H9 (cell line): Measurements from ENCODE around the gene FAM53A. TPM values are rescaled to one million over a fixed set of nuclear protein-coding genes. Genes with fewer than 3 reads are reported as not detected.

ENCODE experiments used
- DNase-seq: peaks from one replicate; pipeline ENCODE4 v3.0.0-alpha.2; 2017
- H2AFZ ChIP-seq: one replicate; pipeline ENCODE4 v1.6.1; 2013; ENCODE audit warnings: mild to moderate bottlenecking, low read length, control low read depth, moderate library complexity
- H2AK5ac ChIP-seq: 2 replicates; pipeline ENCODE4 v1.6.1; 2013; ENCODE audit warnings: low read length, control low read depth, mixed read lengths; ENCODE audit not compliant: insufficient read length
- H2BK120ac ChIP-seq: one replicate; pipeline ENCODE4 v1.6.1; 2013; ENCODE audit warnings: low read depth, mild to moderate bottlenecking, low read length, control low read depth, inconsistent platforms; ENCODE audit not compliant: poor library complexity, severe bottlenecking
- H2BK12ac ChIP-seq: 2 replicates; pipeline ENCODE4 v1.6.1; 2013; ENCODE audit warnings: low read length, control low read depth, mixed read lengths, low read depth; ENCODE audit not compliant: insufficient read length
- H2BK15ac ChIP-seq: 2 replicates; pipeline ENCODE4 v1.6.1; 2013; ENCODE audit warnings: low read depth, low read length, control low read depth
- H2BK20ac ChIP-seq: one replicate; pipeline ENCODE4 v1.6.1; 2013; ENCODE audit warnings: low read depth, mild to moderate bottlenecking, low read length, control low read depth, inconsistent platforms; ENCODE audit not compliant: poor library complexity, severe bottlenecking
- H2BK5ac ChIP-seq: 2 replicates; pipeline ENCODE4 v1.6.1; 2013; ENCODE audit warnings: low read length, control low read depth, mixed read lengths; ENCODE audit not compliant: insufficient read length
- H3K14ac ChIP-seq: 2 replicates; pipeline ENCODE4 v1.6.1; 2013; ENCODE audit warnings: low read length, control low read depth; ENCODE audit not compliant: insufficient read depth
- H3K18ac ChIP-seq: 2 replicates; pipeline ENCODE4 v1.6.1; 2013; ENCODE audit warnings: low read depth, mild to moderate bottlenecking, mixed read lengths, low read length, control low read depth; ENCODE audit not compliant: insufficient read length
- H3K23ac ChIP-seq: 2 replicates; pipeline ENCODE4 v1.6.1; 2013; ENCODE audit warnings: low read length, control low read depth, mixed read lengths, low read depth; ENCODE audit not compliant: insufficient read length
- H3K23me2 ChIP-seq: 2 replicates; pipeline ENCODE4 v1.6.1; 2013; ENCODE audit warnings: low read depth, mild to moderate bottlenecking, mixed read lengths, low read length, control low read depth; ENCODE audit not compliant: insufficient read length, poor library complexity, severe bottlenecking
- H3K27ac ChIP-seq: 2 replicates; pipeline ENCODE4 v1.5.1; 2013; ENCODE audit warnings: low read length, control low read depth, mixed read lengths, low read depth; ENCODE audit not compliant: insufficient read length
- H3K27me3 ChIP-seq: 2 replicates; pipeline ENCODE4 v1.6.1; 2013; ENCODE audit warnings: low read length, control low read depth, inconsistent platforms; ENCODE audit not compliant: insufficient read depth
- H3K4ac ChIP-seq: 2 replicates; pipeline ENCODE4 v1.6.1; 2013; ENCODE audit warnings: low read depth, mild to moderate bottlenecking, control low read depth, inconsistent platforms, low read length, moderate library complexity
- H3K4me1 ChIP-seq: 2 replicates; pipeline ENCODE4 v1.6.1; 2013; ENCODE audit warnings: low read length, control low read depth, inconsistent platforms; ENCODE audit not compliant: insufficient read depth
- H3K4me2 ChIP-seq: 2 replicates; pipeline ENCODE4 v1.6.1; 2013; ENCODE audit warnings: low read length, control low read depth, mixed read lengths; ENCODE audit not compliant: insufficient read length, insufficient read depth
- H3K56ac ChIP-seq: 2 replicates; pipeline ENCODE4 v1.6.1; 2013; ENCODE audit warnings: low read depth, mild to moderate bottlenecking, mixed read lengths, low read length, control low read depth; ENCODE audit not compliant: insufficient read length
- H3K79me1 ChIP-seq: 2 replicates; pipeline ENCODE4 v1.6.1; 2013; ENCODE audit warnings: low read depth, mild to moderate bottlenecking, moderate library complexity, low read length, control low read depth, inconsistent platforms; ENCODE audit not compliant: insufficient read depth, poor library complexity, severe bottlenecking
- H3K79me2 ChIP-seq: 2 replicates; pipeline ENCODE4 v1.6.1; 2013; ENCODE audit warnings: low read length, control low read depth, inconsistent platforms; ENCODE audit not compliant: insufficient read depth
- H3K9ac ChIP-seq: 2 replicates; pipeline ENCODE4 v1.6.1; 2013; ENCODE audit warnings: low read length, control low read depth, mixed read lengths; ENCODE audit not compliant: insufficient read length; ENCODE audit errors: extremely low read depth
- H3K9me3 ChIP-seq: one replicate; pipeline ENCODE4 v1.6.1; 2013; ENCODE audit warnings: low read depth, low read length, inconsistent platforms; ENCODE audit not compliant: control insufficient read depth
- H3T11ph ChIP-seq: one replicate; pipeline ENCODE4 v1.6.1; 2013; ENCODE audit warnings: mild to moderate bottlenecking, low read length, control low read depth, inconsistent platforms
- H4K20me1 ChIP-seq: one replicate; pipeline ENCODE4 v1.6.1; 2013; ENCODE audit not compliant: control insufficient read depth, insufficient read length, insufficient read depth
- H4K5ac ChIP-seq: 2 replicates; pipeline ENCODE4 v1.6.1; 2013; ENCODE audit warnings: low read depth, mild to moderate bottlenecking, mixed read lengths, low read length, control low read depth; ENCODE audit not compliant: insufficient read length
- H4K8ac ChIP-seq: replicated peaks from 2 replicates; pipeline ENCODE4 v1.6.1; 2013; ENCODE audit warnings: low read length, control low read depth, mixed read lengths, low read depth; ENCODE audit not compliant: insufficient read length
- H4K91ac ChIP-seq: 2 replicates; pipeline ENCODE4 v1.6.1; 2013; ENCODE audit warnings: low read depth, mild to moderate bottlenecking, moderate library complexity, mixed read lengths, low read length, control low read depth; ENCODE audit not compliant: insufficient read length
- H3K27ac Mint-ChIP-seq, 3 experiments: 2 replicates in 2 of 3; 3 replicates in 1 of 3; pipeline ENCODE4 v1.8.0; 2020 to 2021; ENCODE audit warnings: mixed read lengths in 3 of 3, mild to moderate bottlenecking in 1 of 3, moderate library complexity in 1 of 3
- H3K27me3 Mint-ChIP-seq: 2 replicates; pipeline ENCODE4 v1.8.0; 2021; ENCODE audit warnings: low read depth, mild to moderate bottlenecking, moderate library complexity, mixed read lengths
- H3K36me3 Mint-ChIP-seq, 3 experiments: 2 replicates in 2 of 3; 3 replicates in 1 of 3; pipeline ENCODE4 v1.8.0; 2020 to 2021; ENCODE audit warnings: low read depth in 3 of 3, mixed read lengths in 3 of 3; ENCODE audit not compliant: insufficient read depth in 1 of 3
- H3K4me1 Mint-ChIP-seq, 2 experiments: 2 replicates each; pipeline ENCODE4 v1.8.0; 2020; ENCODE audit warnings: mixed read lengths in 2 of 2
- H3K4me3 Mint-ChIP-seq, 2 experiments: 2 replicates in 1 of 2; 3 replicates in 1 of 2; pipeline ENCODE4 v1.8.0; 2020 to 2021; ENCODE audit warnings: mild to moderate bottlenecking in 2 of 2, mixed read lengths in 2 of 2, moderate library complexity in 1 of 2
- H3K9me3 Mint-ChIP-seq, 2 experiments: 2 replicates in 1 of 2; 3 replicates in 1 of 2; pipeline ENCODE4 v1.8.0; 2020; ENCODE audit warnings: mild to moderate bottlenecking in 2 of 2, mixed read lengths in 2 of 2, moderate library complexity in 1 of 2
- CTCF ChIP-seq: fragments of 200-600 bp; sonication (generic); conservative IDR thresholded peaks from 3 replicates; pipeline ENCODE4 v1.8.0; 2021; ENCODE audit warnings: antibody characterized with exemption, mild to moderate bottlenecking
- WGBS: extraction: QIAGEN DNeasy Blood & Tissue Kit; methylation state at CpG from one replicate; pipeline ENCODE4 v1.1.7; 2013; ENCODE audit warnings: missing lambda C conversion rate, low lambda C conversion rate, mixed read lengths; ENCODE audit not compliant: insufficient read length; ENCODE audit errors: extremely low coverage; 5-methylcytosine and 5-hydroxymethylcytosine counted together
- total RNA-seq: library from RNA; stranded (reverse); gene quantifications from 2 replicates; pipeline ENCODE4 v1.2.1, GENCODE V29; 2021

Gene FAM53A
- total RNA-seq, 1 experiment from 2014 or later = 2.4 TPM

GRCh38 chr4:1668488-1668840, 15.6 kb downstream of the FAM53A start:
- peak; percentile 28 for DNase-seq
- H3K4me2 ChIP-seq = no peak overlapping the region
- WGBS = no CpG with 5 or more reads among the region's 8 CpGs
- H3K27me3 ChIP-seq = no peaks in the 10 kb centered on the region
- H2AK5ac ChIP-seq = no peak overlapping the region
- H2AFZ ChIP-seq = no peak overlapping the region
- Mint-ChIP-seq H3K36me3 (0 out of 7 replicates have a peak, but pooled peaks cover 0 to 2% (median 0%) of the 10 kb centered on the region in 3 experiments), H3K27me3 (no peaks in the 10 kb centered on the region; the same call in none of the 2 replicates), H3K4me3 (no peak overlapping the region), H3K9me3 (no peaks in the 10 kb centered on the region), H3K27ac (no peak overlapping the region), H3K4me1 (peaks cover 7 to 11% of the 10 kb centered on the region in 2 experiments)
- H4K8ac ChIP-seq = no peak overlapping the region
- H2BK5ac ChIP-seq = no peak overlapping the region
- H3K4me1 ChIP-seq = no peaks in the 10 kb centered on the region
- H2BK12ac ChIP-seq = no peak overlapping the region
- no peaks in the 10 kb centered on the region for H3K79me1 ChIP-seq
- H3K23me2 ChIP-seq = no peaks in the 10 kb centered on the region
- H4K20me1 ChIP-seq = no peaks in the 10 kb centered on the region
- no peak overlapping the region for H2BK120ac ChIP-seq
- H2BK15ac ChIP-seq = no peak overlapping the region
- H3K4ac ChIP-seq = no peak overlapping the region
- H3K23ac ChIP-seq = no peak overlapping the region
- H3K14ac ChIP-seq = no peak overlapping the region
- H3K9ac ChIP-seq = no peak overlapping the region
- no peak overlapping the region for H4K5ac ChIP-seq
- H4K91ac ChIP-seq = no peak overlapping the region
- H2BK20ac ChIP-seq = no peak overlapping the region
- no peak for TF ChIP-seq CTCF
- no peaks in the 10 kb centered on the region for H3K79me2 ChIP-seq
- no peak overlapping the region for H3K56ac ChIP-seq
- no peaks in the 10 kb centered on the region for H3K9me3 ChIP-seq
- H3K18ac ChIP-seq = no peak overlapping the region
- no peak overlapping the region for H3K27ac ChIP-seq
- no peak overlapping the region for H3T11ph ChIP-seq
